H9 (cell line): ENCODE data around the gene ALCAM. TPM values are rescaled to one million over a fixed set of nuclear protein-coding genes. Genes with fewer than 3 reads are reported as not detected.

Source experiments
- DNase-seq: peaks from one replicate; pipeline ENCODE4 v3.0.0-alpha.2; 2017
- H2AFZ ChIP-seq: one replicate; pipeline ENCODE4 v1.6.1; 2013; ENCODE audit warnings: mild to moderate bottlenecking, low read length, control low read depth, moderate library complexity
- H2AK5ac ChIP-seq: 2 replicates; pipeline ENCODE4 v1.6.1; 2013; ENCODE audit warnings: low read length, control low read depth, mixed read lengths; ENCODE audit not compliant: insufficient read length
- H2BK120ac ChIP-seq: one replicate; pipeline ENCODE4 v1.6.1; 2013; ENCODE audit warnings: low read depth, mild to moderate bottlenecking, low read length, control low read depth, inconsistent platforms; ENCODE audit not compliant: poor library complexity, severe bottlenecking
- H2BK12ac ChIP-seq: 2 replicates; pipeline ENCODE4 v1.6.1; 2013; ENCODE audit warnings: low read length, control low read depth, mixed read lengths, low read depth; ENCODE audit not compliant: insufficient read length
- H2BK15ac ChIP-seq: 2 replicates; pipeline ENCODE4 v1.6.1; 2013; ENCODE audit warnings: low read depth, low read length, control low read depth
- H2BK20ac ChIP-seq: one replicate; pipeline ENCODE4 v1.6.1; 2013; ENCODE audit warnings: low read depth, mild to moderate bottlenecking, low read length, control low read depth, inconsistent platforms; ENCODE audit not compliant: poor library complexity, severe bottlenecking
- H2BK5ac ChIP-seq: 2 replicates; pipeline ENCODE4 v1.6.1; 2013; ENCODE audit warnings: low read length, control low read depth, mixed read lengths; ENCODE audit not compliant: insufficient read length
- H3K14ac ChIP-seq: 2 replicates; pipeline ENCODE4 v1.6.1; 2013; ENCODE audit warnings: low read length, control low read depth; ENCODE audit not compliant: insufficient read depth
- H3K18ac ChIP-seq: 2 replicates; pipeline ENCODE4 v1.6.1; 2013; ENCODE audit warnings: low read depth, mild to moderate bottlenecking, mixed read lengths, low read length, control low read depth; ENCODE audit not compliant: insufficient read length
- H3K23ac ChIP-seq: 2 replicates; pipeline ENCODE4 v1.6.1; 2013; ENCODE audit warnings: low read length, control low read depth, mixed read lengths, low read depth; ENCODE audit not compliant: insufficient read length
- H3K23me2 ChIP-seq: 2 replicates; pipeline ENCODE4 v1.6.1; 2013; ENCODE audit warnings: low read depth, mild to moderate bottlenecking, mixed read lengths, low read length, control low read depth; ENCODE audit not compliant: insufficient read length, poor library complexity, severe bottlenecking
- H3K27ac ChIP-seq: 2 replicates; pipeline ENCODE4 v1.5.1; 2013; ENCODE audit warnings: low read length, control low read depth, mixed read lengths, low read depth; ENCODE audit not compliant: insufficient read length
- H3K27me3 ChIP-seq: 2 replicates; pipeline ENCODE4 v1.6.1; 2013; ENCODE audit warnings: low read length, control low read depth, inconsistent platforms; ENCODE audit not compliant: insufficient read depth
- H3K4ac ChIP-seq: 2 replicates; pipeline ENCODE4 v1.6.1; 2013; ENCODE audit warnings: low read depth, mild to moderate bottlenecking, control low read depth, inconsistent platforms, low read length, moderate library complexity
- H3K4me1 ChIP-seq: 2 replicates; pipeline ENCODE4 v1.6.1; 2013; ENCODE audit warnings: low read length, control low read depth, inconsistent platforms; ENCODE audit not compliant: insufficient read depth
- H3K4me2 ChIP-seq: 2 replicates; pipeline ENCODE4 v1.6.1; 2013; ENCODE audit warnings: low read length, control low read depth, mixed read lengths; ENCODE audit not compliant: insufficient read length, insufficient read depth
- H3K56ac ChIP-seq: 2 replicates; pipeline ENCODE4 v1.6.1; 2013; ENCODE audit warnings: low read depth, mild to moderate bottlenecking, mixed read lengths, low read length, control low read depth; ENCODE audit not compliant: insufficient read length
- H3K79me1 ChIP-seq: 2 replicates; pipeline ENCODE4 v1.6.1; 2013; ENCODE audit warnings: low read depth, mild to moderate bottlenecking, moderate library complexity, low read length, control low read depth, inconsistent platforms; ENCODE audit not compliant: insufficient read depth, poor library complexity, severe bottlenecking
- H3K79me2 ChIP-seq: 2 replicates; pipeline ENCODE4 v1.6.1; 2013; ENCODE audit warnings: low read length, control low read depth, inconsistent platforms; ENCODE audit not compliant: insufficient read depth
- H3K9ac ChIP-seq: 2 replicates; pipeline ENCODE4 v1.6.1; 2013; ENCODE audit warnings: low read length, control low read depth, mixed read lengths; ENCODE audit not compliant: insufficient read length; ENCODE audit errors: extremely low read depth
- H3K9me3 ChIP-seq: one replicate; pipeline ENCODE4 v1.6.1; 2013; ENCODE audit warnings: low read depth, low read length, inconsistent platforms; ENCODE audit not compliant: control insufficient read depth
- H3T11ph ChIP-seq: one replicate; pipeline ENCODE4 v1.6.1; 2013; ENCODE audit warnings: mild to moderate bottlenecking, low read length, control low read depth, inconsistent platforms
- H4K20me1 ChIP-seq: one replicate; pipeline ENCODE4 v1.6.1; 2013; ENCODE audit not compliant: control insufficient read depth, insufficient read length, insufficient read depth
- H4K5ac ChIP-seq: 2 replicates; pipeline ENCODE4 v1.6.1; 2013; ENCODE audit warnings: low read depth, mild to moderate bottlenecking, mixed read lengths, low read length, control low read depth; ENCODE audit not compliant: insufficient read length
- H4K8ac ChIP-seq: replicated peaks from 2 replicates; pipeline ENCODE4 v1.6.1; 2013; ENCODE audit warnings: low read length, control low read depth, mixed read lengths, low read depth; ENCODE audit not compliant: insufficient read length
- H4K91ac ChIP-seq: 2 replicates; pipeline ENCODE4 v1.6.1; 2013; ENCODE audit warnings: low read depth, mild to moderate bottlenecking, moderate library complexity, mixed read lengths, low read length, control low read depth; ENCODE audit not compliant: insufficient read length
- H3K27ac Mint-ChIP-seq, 3 experiments: 2 replicates in 2 of 3; 3 replicates in 1 of 3; pipeline ENCODE4 v1.8.0; 2020 to 2021; ENCODE audit warnings: mixed read lengths in 3 of 3, mild to moderate bottlenecking in 1 of 3, moderate library complexity in 1 of 3
- H3K27me3 Mint-ChIP-seq: 2 replicates; pipeline ENCODE4 v1.8.0; 2021; ENCODE audit warnings: low read depth, mild to moderate bottlenecking, moderate library complexity, mixed read lengths
- H3K36me3 Mint-ChIP-seq, 3 experiments: 2 replicates in 2 of 3; 3 replicates in 1 of 3; pipeline ENCODE4 v1.8.0; 2020 to 2021; ENCODE audit warnings: low read depth in 3 of 3, mixed read lengths in 3 of 3; ENCODE audit not compliant: insufficient read depth in 1 of 3
- H3K4me1 Mint-ChIP-seq, 2 experiments: 2 replicates each; pipeline ENCODE4 v1.8.0; 2020; ENCODE audit warnings: mixed read lengths in 2 of 2
- H3K4me3 Mint-ChIP-seq, 2 experiments: 2 replicates in 1 of 2; 3 replicates in 1 of 2; pipeline ENCODE4 v1.8.0; 2020 to 2021; ENCODE audit warnings: mild to moderate bottlenecking in 2 of 2, mixed read lengths in 2 of 2, moderate library complexity in 1 of 2
- H3K9me3 Mint-ChIP-seq, 2 experiments: 2 replicates in 1 of 2; 3 replicates in 1 of 2; pipeline ENCODE4 v1.8.0; 2020; ENCODE audit warnings: mild to moderate bottlenecking in 2 of 2, mixed read lengths in 2 of 2, moderate library complexity in 1 of 2
- CTCF ChIP-seq: fragments of 200-600 bp; sonication (generic); conservative IDR thresholded peaks from 3 replicates; pipeline ENCODE4 v1.8.0; 2021; ENCODE audit warnings: antibody characterized with exemption, mild to moderate bottlenecking
- WGBS: extraction: QIAGEN DNeasy Blood & Tissue Kit; methylation state at CpG from one replicate; pipeline ENCODE4 v1.1.7; 2013; ENCODE audit warnings: missing lambda C conversion rate, low lambda C conversion rate, mixed read lengths; ENCODE audit not compliant: insufficient read length; ENCODE audit errors: extremely low coverage; 5-methylcytosine and 5-hydroxymethylcytosine counted together
- total RNA-seq: library from RNA; stranded (reverse); gene quantifications from 2 replicates; pipeline ENCODE4 v1.2.1, GENCODE V29; 2021

Gene ALCAM
- total RNA-seq, 1 experiment from 2014 or later = 43.7 TPM

- Histone ChIP-seq H3K27me3 (no peaks in the 10 kb centered on the region), H3K4ac (no peak overlapping the region), H4K8ac (no peak overlapping the region), H3K56ac (no peak overlapping the region), H4K20me1 (no peaks in the 10 kb centered on the region), H3K79me1 (no peaks in the 10 kb centered on the region), H2BK20ac (no peak overlapping the region), H3K23me2 (no peaks in the 10 kb centered on the region), H4K91ac (no peak overlapping the region), H3K18ac (no peak overlapping the region), H2BK120ac (no peak overlapping the region), H3K9ac (no peak overlapping the region), H4K5ac (no peak overlapping the region), H2AFZ (no peak overlapping the region), H3K27ac (no peak overlapping the region), H3K9me3 (no peaks in the 10 kb centered on the region), H3K23ac (no peak overlapping the region), H3K79me2 (no peaks in the 10 kb centered on the region), H3K4me1 (peaks cover 5% of the 10 kb centered on the region; the same call in 1 of the 2 replicates), H3K14ac (no peak overlapping the region), H3K4me2 (no peak overlapping the region), H2BK5ac (no peak overlapping the region), H2BK12ac (no peak overlapping the region), H2AK5ac (no peak overlapping the region), H2BK15ac (no peak overlapping the region), H3T11ph (no peak overlapping the region)
- H3K27me3 Mint-ChIP-seq = peaks cover 4% of the 10 kb centered on the region
- WGBS = no CpG with 5 or more reads among the region's 4 CpGs
- no peak overlapping the region for H3K27ac Mint-ChIP-seq
- DNase-seq = no peak
- no peak overlapping the region for H3K4me3 Mint-ChIP-seq
- TF ChIP-seq CTCF = no peak
- no peaks in the 10 kb centered on the region for H3K9me3 Mint-ChIP-seq
- H3K36me3 Mint-ChIP-seq = 0 out of 7 replicates have a peak, but pooled peaks cover 0 to 2% (median 0%) of the 10 kb centered on the region in 3 experiments
- peaks cover 16 to 23% of the 10 kb centered on the region in 2 experiments for H3K4me1 Mint-ChIP-seq
These were observed 243.8 kb downstream of the ALCAM start for GRCh38 chr3:105610473-105610872.
